GM12865 (cell line): ENCODE data around the gene BRD7.
A peak's percentile ranks its signal among the peaks of the same experiment; 100 is the strongest.

Experiments used
- DNase-seq: peaks from one replicate; pipeline ENCODE4 v3.0.0; 2010; ENCODE audit warnings: low read depth
- H3K4me3 ChIP-seq: 2 replicates; pipeline ENCODE4 v1.5.1; 2011; ENCODE audit warnings: mild to moderate bottlenecking, low read depth, low read length, control low read depth
- CTCF ChIP-seq: IDR thresholded peaks from 2 replicates; pipeline ENCODE4 v1.5.1; 2011; ENCODE audit warnings: low read length, control low read depth, low read depth, inconsistent platforms; ENCODE audit not compliant: insufficient read depth; ENCODE audit errors: missing control alignments

The BRD7 gene

DNA sequence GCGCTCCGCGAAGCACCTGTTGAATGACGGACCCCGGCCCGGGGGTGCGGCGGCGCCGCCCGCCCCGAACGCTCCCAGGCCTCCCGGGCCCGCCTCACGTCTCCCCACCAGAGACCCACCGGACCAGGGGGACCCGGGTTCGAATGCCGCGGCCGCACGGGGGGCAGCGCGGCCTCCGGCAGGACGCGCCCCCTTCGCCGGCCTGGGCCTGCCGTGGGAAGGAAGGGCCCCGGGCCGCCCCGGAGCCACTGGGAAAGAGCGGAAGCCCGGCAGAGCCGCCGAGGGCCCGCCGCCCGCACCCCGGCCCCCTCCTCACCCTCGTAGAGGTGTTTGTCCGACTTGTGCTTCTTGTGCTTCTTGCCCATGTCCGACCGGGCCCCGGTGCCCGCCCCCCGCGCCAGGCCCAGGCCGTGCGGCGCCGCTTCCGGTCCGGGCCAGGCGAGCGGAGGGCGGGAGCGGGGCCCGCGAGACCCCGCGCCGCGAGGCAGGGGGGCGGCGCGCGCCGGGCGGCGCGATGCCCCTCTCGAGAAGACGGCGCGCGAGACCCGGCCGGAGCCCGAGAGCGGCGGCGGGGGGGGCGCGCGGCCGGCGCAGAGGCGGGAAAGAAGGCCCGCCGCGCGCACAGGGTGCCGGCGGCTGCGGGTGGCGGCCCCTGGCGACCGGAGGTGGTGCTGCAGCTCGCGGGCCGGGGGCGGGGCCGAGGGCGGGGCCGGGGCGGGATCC is at the start of gene BRD7:
TSS of gene BRD7 (minus strand) at position 579 of the 723 bp plus-strand sequence. CDS start at position 365, 214 bp downstream.
- peak; percentile 81 for DNase-seq
- peak; percentile 51 for TF ChIP-seq CTCF
- H3K4me3 ChIP-seq, result peak within 1 kb of the TSS; percentile 81

GRCh38 chr16:50416388-50416787 is 47.6 kb upstream of the BRD7 start:
- no peak for DNase-seq
- H3K4me3 ChIP-seq, result no peak overlapping the region
- no peak for TF ChIP-seq CTCF

DNA sequence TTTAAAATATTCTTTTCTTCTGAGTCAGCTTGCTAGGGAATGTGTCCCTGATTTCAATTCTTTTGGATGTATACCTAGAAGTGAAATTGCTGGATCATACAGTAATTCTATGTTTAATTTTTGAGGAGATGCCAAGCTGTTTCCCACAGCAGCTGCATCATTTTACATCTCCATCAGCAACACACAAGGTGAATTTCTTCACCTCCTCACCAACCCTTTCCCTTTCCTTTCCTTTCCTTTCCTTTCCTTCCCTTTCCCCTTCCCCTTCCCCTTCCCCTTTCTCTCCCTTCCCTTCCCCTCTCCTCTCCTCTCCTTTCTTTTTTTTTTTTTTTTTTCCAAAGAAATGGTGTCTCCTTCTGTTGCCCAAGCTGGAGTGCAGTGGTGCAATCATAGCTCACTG is 45.4 kb upstream of the BRD7 start:
- DNase-seq, result no peak
- H3K4me3 ChIP-seq, result no peak overlapping the region
- TF ChIP-seq CTCF, result no peak

DNA sequence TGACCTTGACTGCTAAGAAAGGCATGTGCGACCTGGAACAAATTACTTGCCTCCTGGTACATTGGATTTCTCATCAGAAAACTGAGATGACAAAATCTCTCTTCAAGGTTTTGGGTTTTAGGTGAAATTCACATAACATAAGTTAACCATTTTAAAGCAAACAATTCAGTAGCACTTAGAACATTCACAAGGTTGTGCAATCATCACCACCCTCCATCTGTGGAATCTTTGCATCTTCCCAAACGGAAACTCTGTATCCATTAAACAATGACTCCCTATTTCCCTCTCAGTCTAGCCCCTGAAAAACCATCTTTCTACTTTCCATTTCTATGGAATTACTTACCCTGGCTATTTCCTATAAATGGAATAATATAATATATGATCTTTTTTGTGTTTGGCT is 42.2 kb upstream of the BRD7 start:
- DNase-seq, result no peak
- no peak for TF ChIP-seq CTCF
- no peak overlapping the region for H3K4me3 ChIP-seq

- no peak overlapping the region for H3K4me3 ChIP-seq
- no peak for DNase-seq
- TF ChIP-seq CTCF, result no peak
Measured at GRCh38 chr16:50408001-50408561, 39.3 kb upstream of the BRD7 start.

- no peak for DNase-seq
- H3K4me3 ChIP-seq, result no peak overlapping the region
- no peak for TF ChIP-seq CTCF
Measured at GRCh38 chr16:50407351-50407750, 38.6 kb upstream of the BRD7 start.

GRCh38 chr16:50403491-50403890 is 34.7 kb upstream of the BRD7 start:
- TF ChIP-seq CTCF, result no peak

More at GRCh38 chr16:50403491-50403890, 34.7 kb upstream of the BRD7 start:
- H3K4me3 ChIP-seq, result no peak overlapping the region
- DNase-seq, result no peak
